HG02763 (cell line): ENCODE results near the gene DMD.
"Not testable (repeated sequence)": the region's sequence is repeated elsewhere in the genome, so short reads cannot be mapped to it uniquely, and the experiment has no call there.

Experiments used
- ATAC-seq: cut with Tn5 transposase; IDR thresholded peaks from one replicate; pipeline ENCODE4 v1.9.1; 2021; ENCODE audit warnings: mild to moderate bottlenecking, moderate library complexity; ENCODE audit not compliant: unreplicated experiment

Gene DMD

DNA sequence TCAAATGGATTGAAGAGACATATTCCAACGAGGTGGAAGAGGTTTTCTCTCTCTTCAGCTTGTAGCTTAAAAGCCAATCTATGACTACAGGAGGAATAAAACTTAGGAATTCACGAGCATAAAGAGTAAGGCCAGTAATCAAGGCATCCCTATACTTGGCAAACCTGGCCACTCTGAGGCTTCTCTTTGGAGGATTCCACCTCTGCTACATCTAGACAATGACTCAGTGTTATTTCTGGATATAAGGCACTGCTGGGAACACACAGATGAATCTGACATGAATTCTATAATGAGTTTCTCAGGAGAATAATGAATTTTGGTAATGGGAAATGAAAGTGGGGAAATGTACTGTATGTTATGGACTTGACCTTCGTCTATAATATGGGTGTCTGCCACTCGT is 1123.7 kb downstream of the DMD start:
- ATAC-seq, result no peak

DNA sequence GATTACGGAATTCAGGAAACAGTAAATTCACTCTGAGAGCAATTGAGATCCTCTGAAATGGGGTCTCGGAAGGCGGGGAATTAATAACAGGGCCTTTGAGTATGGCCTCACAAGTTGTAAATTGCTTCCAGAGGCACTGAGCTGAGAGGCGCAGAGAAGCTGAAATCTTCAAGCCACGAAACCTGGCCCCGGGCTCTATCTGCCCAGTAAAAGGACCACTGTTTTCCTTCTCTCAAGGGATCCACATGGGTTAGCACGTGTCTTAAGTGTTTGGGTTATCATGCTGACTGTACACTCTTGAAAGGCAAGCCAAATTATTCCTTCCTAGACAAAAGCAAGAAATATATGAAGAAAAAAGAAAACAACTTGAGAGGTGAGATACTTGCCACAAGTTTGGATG is 1126.6 kb downstream of the DMD start:
- ATAC-seq, result no peak

DNA sequence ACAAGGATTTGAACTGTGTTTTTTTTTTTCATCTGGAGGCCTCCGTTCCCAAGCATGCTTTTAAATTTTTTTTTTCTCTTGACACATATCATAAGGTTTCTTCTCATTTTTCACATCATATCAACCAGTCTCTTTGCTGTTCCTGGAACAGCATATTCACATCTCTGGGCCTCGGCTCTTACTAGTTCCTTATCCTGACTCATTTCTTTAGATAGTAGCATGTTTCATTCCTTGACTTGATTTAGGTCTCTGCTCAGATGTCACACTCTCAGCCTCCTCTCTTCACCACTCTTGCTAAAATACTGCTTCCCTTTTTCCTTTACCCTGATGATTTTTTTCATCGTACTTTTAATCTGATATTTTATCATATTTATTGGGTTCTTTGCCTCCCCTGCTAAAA is 1163.1 kb downstream of the DMD start:
- ATAC-seq, result no peak

DNA sequence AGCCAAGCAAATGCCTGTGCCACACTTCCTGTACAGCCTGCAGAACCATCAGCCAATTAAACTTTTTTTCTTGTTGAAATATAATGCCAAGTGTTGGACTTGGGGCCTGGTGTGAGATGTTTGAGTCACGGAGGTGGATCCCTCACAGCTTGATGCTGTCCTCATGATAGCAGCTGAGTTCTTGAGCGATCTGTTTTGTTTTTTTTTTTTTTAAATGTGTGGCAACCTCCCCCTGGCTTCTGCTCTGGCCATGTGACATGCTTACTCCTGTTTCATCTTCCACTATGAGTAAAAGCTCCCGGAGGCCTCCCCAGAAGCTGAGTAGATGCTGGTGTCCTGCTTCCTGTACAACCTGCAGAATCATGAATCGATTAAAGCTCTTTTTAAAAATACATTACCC is 1166.2 kb downstream of the DMD start:
- no peak for ATAC-seq

DNA sequence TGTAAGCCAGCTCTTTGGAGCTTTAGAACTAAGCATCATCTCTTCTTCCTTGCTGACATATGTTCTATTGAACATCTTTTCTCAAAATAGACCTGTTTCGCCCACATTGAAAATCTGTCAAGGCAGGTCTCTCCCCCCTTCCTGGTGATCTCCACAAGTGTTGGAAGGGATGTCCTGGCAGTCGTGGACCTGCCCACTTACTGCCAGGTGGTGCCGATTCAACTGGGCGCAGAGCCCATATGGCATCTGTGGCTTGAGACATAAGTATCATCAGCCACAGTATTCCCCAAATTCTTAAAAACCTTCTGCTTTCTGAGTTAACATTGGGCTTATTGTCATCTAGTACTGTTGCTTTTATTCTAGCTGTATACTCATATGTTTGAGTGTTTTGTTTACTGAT is 1170.2 kb downstream of the DMD start:
- ATAC-seq, result no peak

DNA sequence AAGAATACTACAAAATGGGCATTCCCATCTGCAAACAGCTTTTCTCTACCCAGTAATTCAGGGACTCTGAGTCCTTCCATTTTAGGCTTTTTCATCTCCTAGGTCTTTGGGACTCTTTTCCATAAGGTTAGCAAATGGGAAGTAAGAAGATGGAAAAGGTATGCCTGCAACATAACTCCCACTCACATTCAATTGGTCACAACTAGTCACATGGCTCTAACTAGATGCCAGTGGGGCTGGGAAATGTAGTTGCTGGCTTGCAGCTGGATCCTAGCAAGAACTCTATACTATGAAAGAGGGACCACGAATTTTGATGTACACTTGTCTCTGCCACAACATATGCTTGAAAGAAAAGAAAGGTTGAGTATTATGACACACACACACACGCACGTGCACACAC is 1184.6 kb downstream of the DMD start:
- no peak for ATAC-seq

DNA sequence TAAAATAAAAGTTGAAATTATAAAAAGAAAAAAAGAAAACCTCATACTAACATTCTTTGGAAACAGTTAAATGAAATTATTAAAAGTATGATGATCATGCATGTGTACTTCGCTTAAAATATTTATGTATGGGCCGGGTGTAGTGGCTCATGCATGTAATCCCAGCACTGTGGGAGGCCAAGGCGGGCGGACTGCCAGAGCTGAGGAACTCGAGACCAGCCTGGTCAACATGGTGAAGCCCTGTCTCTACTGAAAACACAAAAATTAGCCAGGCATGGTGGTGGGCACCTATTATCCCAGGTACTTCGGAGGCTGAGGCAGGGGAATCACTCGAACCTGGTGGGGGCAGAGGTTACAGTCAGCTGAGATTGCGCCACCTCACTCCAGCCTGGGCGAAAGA is 1187.3 kb downstream of the DMD start:
- no peak for ATAC-seq

DNA sequence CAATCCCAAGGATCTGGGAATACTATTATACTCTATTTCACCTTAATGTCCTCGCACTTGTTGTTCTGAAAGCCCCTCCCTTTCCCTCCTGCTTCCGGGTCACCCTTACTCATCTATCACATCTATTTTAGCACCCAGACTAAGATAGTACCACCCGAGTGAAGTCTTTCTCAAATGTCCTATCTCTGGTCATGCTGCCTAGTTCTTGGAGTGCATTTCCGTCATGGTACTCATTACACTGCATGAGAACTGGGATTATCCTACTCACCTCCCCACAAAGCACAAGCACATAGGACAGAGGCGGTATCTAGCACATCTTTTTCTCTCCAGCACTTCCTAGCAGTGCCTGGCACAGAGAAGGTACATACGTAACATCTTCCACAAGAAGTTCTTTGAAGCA is 1195.2 kb downstream of the DMD start:
- no peak for ATAC-seq

DNA sequence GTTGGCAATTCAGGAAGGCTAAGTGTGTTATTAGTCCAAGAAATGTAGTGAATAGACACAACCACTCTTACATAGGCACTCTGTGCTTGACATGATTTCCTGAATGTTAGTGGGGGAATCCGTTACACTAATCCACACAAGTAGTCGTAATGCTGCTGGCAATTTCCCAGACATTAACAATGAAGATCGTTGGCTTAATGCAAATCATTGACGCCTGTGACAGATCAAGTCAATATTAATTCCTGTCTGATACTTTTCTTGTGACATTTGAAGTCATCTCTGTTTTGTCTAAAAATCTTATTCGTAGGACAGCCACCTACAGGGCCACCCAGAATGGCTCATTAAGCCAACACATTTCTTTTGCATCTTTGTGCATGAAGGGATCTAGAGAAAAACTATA is 1200.4 kb downstream of the DMD start:
- no peak for ATAC-seq

DNA sequence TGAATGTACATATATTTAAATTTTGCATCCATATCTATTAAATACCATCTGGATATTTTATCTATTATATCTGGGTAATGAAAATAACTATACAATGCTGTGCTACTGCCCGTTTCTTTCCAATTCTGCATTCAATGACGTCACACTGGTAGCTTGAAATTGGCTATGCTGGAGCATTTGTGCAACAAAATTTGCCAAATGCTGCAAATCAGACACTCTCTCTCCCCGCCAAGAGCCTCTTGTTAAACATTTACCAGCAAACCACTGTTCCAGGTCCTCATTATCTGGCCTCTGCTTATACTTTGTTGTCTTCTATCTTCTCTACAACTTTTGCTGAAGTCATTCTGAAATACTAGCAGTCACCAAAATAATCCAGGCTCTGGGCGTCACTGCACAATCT is 1201.1 kb downstream of the DMD start:
- ATAC-seq, result no peak

DNA sequence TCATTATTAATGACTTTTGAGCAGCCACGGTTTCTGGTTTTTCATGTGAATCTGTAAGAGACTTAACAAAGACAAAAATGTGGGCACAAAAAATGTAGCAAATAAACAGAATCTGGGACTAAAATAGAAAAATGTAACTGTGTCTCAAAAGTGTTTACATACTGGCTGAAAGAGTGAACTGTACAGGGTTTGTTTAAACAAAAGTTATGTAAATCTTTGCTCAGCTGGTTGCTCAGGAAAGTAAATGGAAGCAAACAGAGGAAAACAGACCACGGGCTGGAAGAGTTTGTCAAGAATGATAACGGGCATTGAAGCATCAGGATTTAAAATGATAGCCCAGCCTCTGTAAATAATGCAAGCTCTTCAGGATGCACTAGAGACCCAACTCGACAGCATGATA is 1217.7 kb downstream of the DMD start:
- ATAC-seq, result no peak

DNA sequence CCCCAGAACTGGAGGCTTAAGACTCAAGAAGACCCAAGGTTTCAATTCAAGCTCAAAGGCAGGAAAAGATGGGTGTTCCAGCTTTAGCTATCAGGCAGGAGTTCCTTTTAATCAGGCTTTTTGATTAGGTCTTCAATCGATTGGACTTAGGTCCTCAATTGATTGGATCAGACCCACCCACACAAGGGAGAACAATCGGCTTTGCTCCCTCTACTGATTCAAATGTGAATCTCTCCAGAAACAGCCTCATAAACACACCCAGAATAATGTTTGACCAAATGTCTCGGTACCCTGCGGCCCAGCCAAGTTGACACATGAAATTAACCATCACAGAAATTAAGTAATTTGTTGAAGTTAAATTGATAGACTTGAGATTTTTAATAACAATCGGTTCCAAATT is 1222.4 kb downstream of the DMD start:
- ATAC-seq, result no peak

DNA sequence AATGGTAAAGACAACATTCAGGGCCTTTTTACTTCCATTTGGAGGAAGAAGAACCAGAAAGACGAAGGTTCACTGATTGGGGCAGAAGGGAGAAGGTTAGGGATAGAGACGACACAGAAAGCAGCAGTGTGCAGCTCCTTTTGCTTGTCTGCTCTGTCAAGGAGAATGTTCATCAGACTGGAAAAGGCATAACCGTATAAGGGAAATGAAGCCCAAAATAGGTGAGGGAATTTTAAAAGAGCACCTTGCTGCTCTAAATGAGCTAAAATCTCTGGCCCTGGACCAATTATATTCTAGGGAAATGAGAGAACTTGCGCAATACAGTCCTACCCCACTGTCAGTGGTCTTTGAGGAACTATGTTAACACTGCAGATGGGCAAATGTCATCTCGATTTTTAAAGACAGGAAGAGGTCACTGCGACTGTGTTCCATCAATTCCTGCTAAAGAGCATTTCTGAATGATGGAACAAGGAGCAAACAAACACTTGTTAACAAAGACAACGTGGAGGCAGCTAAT is 1229.7 kb downstream of the DMD start:
- no peak for ATAC-seq

DNA sequence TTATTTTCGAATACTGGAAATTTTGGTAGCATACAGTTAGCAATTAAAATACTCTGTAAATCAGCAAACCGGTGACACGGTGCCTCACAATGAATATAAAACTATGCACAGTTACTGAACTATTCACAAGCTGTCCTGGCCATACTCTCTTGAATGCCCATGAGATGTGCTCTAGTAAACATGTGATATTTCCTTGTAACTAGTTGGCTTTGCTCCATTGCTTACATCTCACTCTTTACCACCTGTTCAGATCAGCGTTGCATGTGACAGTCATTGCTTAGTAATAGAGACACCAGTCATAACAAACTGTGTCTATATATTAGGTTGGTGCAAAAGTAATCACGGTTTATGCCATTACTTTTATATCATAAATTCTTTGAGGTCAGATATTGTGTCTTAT is 1241.6 kb downstream of the DMD start:
- ATAC-seq, result no peak

DNA sequence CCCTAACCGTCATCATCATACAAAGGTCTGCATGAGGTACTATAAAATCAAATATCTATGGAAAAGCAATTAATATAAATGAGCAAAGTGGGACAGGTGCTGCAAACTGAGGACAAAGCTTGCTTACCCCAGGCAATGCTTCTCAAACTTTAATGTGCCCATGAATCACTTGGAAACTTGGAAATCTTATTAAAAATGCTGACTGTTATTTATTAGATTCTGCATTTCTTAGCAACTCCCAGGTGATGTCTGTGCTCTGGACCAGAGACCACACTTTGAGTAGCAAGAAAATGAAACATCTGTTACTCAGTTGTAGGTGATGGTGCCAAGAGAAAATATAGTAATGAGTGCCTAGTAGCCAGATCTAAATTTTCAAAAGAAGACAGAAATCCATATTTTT is 1249.1 kb downstream of the DMD start:
- no peak for ATAC-seq

DNA sequence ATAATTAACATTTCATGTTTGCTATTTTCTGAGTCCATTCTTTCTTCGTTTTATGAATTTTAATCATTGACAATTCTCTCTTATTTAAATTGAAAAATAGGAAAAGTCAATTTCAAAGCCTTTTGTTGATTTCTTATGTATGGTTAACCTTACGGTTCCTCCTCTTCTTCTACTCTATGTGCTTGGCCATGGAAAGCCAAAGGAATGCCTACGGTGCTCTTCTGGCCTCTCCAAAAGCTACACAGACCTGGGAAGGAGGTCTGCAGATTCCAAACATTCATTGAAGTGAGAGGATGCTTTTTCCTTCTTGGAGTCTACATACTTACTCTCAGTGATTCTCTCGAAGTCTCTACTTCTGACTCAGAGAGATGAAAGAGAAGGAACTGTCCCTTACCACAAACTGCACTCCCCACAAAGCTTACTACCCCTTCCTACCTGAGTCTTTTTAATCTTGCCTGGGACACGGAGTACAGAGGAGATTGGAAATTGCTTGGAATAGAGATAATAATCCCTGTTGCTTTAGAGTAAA is 1276.4 kb downstream of the DMD start:
- no peak for ATAC-seq

DNA sequence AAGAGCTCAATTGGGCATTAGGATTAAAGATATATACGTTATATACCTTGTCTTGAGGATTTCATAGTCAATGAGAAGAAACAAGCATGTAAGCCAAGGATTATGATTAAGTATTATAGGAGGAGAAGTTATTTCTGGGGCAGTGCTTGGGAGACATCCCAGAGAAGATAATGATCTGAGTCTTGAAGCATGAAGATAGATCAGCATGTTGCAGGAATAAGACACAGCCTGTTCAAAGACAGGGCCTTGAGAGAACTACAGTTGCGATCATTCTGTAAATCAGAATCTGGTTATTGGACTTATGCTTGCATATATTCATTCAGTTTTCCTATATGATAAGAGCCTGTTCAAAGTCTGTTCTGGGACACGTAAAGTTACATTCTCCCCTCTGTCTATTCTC is 1277.3 kb downstream of the DMD start:
- no peak for ATAC-seq

DNA sequence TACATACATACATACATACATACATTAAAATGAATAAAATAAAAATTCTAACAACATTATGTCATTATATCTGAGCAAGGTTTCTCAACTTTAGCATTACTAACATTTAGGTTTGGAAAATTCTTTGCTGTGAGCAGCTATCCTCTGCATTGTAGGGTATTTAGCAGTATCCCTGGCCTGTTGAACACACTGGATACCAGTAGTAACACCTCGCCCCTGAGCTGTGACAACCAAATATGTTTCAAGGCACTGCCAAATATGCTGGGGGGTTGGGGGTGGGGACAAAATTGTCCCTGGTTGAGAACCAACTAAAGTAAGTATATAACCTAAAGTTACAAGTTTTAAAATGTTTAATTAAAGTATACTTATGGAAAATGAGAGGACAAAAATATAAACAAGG is 1278.6 kb downstream of the DMD start:
- no peak for ATAC-seq

DNA sequence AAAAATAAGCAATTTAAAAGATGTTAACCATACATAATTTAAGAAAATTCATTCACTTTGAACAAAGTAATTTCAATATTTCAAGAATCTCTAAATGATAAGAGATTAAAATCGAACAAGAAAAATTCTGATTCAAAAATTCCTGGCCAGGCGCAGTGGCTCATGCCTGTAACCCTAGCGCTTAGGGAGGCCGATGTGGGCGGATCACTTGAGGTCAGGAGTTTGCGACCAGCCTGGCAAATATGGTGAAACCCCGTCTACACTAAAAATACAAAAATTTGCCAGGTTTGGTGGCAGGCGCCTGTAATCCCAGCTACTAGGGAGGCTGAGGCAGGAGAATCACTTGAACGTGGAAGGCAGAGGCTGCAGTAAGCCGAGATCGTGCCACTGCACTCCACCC is 1279.0 kb downstream of the DMD start:
- ATAC-seq, result not testable (repeated sequence)

DNA sequence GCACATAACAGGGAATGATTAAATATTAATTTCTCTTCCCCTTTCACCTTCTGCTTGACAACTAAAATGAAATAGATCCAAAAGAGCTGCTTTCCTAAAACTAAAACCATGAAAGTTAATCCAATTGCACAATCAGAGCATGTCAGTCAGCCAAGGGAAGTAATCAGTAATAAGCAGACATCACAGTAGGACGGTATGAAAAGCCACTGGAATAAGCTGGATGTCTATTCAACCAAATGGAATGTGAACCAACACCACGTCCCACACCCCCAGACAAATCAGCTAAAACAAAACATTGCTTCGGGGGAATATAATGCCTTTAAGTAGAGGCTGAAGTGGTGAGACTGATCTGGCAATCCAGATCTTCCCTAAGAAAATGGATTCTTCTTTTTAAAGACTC is 1280.1 kb downstream of the DMD start:
- ATAC-seq, result no peak

DNA sequence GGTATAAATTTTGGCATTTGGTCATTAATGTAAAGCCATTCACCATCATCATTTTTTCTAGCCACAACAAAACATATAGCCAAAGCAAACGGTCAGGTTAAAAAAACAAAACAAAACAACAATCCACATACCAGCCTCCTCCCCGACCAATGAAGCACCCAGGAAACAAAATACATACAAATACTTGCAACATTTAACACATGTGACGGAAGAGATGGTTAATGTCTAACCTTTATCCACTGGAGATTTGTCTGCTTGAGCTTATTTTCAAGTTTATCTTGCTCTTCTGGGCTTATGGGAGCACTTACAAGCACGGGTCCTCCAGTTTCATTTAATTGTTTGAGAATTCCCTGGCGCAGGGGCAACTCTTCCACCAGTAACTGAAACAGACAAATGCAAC is 1282.0 kb downstream of the DMD start:
- ATAC-seq, result no peak

DNA sequence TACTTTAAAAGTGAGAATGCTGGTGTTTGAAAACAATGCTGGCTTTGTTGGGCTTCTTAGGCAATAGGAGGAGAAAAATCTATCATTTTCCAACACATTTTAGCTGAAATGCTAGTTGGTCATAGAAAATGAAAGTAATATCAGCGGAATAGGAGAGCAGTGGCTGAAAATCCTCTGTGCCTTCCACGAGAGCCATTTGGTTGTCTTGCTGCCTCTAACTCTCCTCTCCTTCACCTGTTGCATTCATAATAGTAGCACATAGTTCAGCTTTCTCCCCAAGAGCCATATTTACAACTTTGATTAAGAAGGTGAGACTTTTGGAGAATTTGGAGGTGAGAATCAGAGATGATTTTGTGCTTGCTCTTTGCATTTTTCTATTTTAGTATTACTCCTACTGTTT is 1290.1 kb downstream of the DMD start:
- no peak for ATAC-seq

DNA sequence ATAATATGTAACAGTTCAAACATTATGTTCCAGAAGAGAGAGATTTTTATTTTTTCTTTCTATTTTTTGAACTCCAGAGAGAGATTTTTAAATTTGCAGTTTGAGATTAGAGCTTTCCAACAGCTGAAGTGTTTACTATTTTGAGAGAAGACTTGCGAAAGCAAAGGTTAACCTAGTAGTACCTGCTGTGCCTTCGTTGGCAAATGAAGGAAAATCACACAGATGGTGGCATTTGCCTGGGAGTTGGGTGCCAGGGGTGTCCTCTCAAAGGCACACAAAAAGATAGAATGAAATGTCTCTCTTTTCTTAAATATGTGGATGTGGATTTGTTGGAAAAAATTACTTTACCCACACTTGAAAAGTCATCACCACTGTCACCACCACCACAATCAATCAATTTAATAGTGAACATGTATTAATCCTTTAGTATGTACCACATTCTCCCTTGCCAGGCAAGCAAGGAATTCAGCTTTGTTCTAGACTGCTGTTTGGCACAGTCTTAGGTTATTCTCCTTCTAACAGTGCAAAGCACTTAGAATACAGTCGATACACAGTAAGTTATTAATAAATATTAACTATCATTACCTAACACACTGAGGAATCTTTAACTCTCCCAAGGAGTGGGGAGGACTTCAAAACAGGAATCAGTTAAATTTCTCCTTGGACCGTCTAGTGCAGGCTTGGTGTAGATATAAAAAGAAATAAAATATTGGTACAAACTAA is 1301.3 kb downstream of the DMD start:
- no peak for ATAC-seq
